Thyroid gland (tissue), 4 donors: ENCODE results near the gene MAB21L3. TPM values are rescaled to one million over a fixed set of nuclear protein-coding genes. Genes with fewer than 3 reads are reported as not detected.

ENCODE experiments used
- DNase-seq, 2 donors: peaks; one replicate each; pipeline ENCODE4 v3.0.0-alpha.2; 2019
- H3K27ac ChIP-seq, 3 donors: fragments of 200-600 bp; sonication (generic); 1 replicate in 2 of 3; 2 replicates in 1 of 3; pipeline ENCODE4 v1.5.1; 2016 to 2019; ENCODE audit warnings: mild to moderate bottlenecking in 1 of 3, moderate library complexity in 1 of 3
- H3K27me3 ChIP-seq: fragments of 200-600 bp; sonication (generic); one replicate; pipeline ENCODE4 v1.5.1; 2019
- H3K36me3 ChIP-seq, 2 donors: fragments of 200-600 bp; sonication (generic); one replicate each; pipeline ENCODE4 v1.5.1; 2016 to 2019
- H3K4me1 ChIP-seq, 2 donors: fragments of 200-600 bp; sonication (generic); one replicate each; pipeline ENCODE4 v1.5.1; 2017 to 2019
- H3K4me3 ChIP-seq, 3 donors: fragments of 200-600 bp; sonication (generic); replicated peaks in 1 of 3; 1 replicate in 2 of 3; 2 replicates in 1 of 3; pipeline ENCODE4 v1.5.1; 2016; ENCODE audit warnings: mild to moderate bottlenecking in 1 of 3
- H3K9me3 ChIP-seq: fragments of 200-600 bp; sonication (generic); one replicate; pipeline ENCODE4 v1.5.1; 2017
- POLR2A ChIP-seq, 2 donors: fragments of 450-650 bp; IDR thresholded peaks; one replicate each; pipeline ENCODE4 v1.6.1; 2017; ENCODE audit warnings: antibody characterized with exemption in 2 of 2, mild to moderate bottlenecking in 2 of 2, moderate library complexity in 1 of 2
- WGBS, 2 donors: methylation state at CpG; one replicate each; pipeline ENCODE4 v1.1.5; 2017; 5-methylcytosine and 5-hydroxymethylcytosine counted together
- intact Hi-C: fragments of 100-400 bp; cut with DNase I; formaldehyde crosslinking; loops from one replicate; pipeline ENCODE4 v1.15.1; 2023
- total RNA-seq, 4 donors: library from RNA; depleted of rRNA; stranded (reverse); fragments of >200 nt; gene quantifications; one replicate each; pipeline ENCODE4 v1.2.3, GENCODE V29; 2016
- TF ChIP-seq, protein P1 (sequence below), 6 experiments: fragments of 200-600 bp in 3 of 6; fragments of 450-650 bp in 3 of 6; sonication (generic) in 3 of 6; IDR thresholded peaks; one replicate each; pipeline ENCODE4 v1.5.1; 2016 to 2019; ENCODE audit warnings: antibody characterized with exemption in 6 of 6, mild to moderate bottlenecking in 2 of 6, inconsistent platforms in 1 of 6, moderate library complexity in 1 of 6

The MAB21L3 gene
- total RNA-seq, 4 donors from 2014 or later, result 0.34 to 0.89 (median 0.73) TPM

DNA sequence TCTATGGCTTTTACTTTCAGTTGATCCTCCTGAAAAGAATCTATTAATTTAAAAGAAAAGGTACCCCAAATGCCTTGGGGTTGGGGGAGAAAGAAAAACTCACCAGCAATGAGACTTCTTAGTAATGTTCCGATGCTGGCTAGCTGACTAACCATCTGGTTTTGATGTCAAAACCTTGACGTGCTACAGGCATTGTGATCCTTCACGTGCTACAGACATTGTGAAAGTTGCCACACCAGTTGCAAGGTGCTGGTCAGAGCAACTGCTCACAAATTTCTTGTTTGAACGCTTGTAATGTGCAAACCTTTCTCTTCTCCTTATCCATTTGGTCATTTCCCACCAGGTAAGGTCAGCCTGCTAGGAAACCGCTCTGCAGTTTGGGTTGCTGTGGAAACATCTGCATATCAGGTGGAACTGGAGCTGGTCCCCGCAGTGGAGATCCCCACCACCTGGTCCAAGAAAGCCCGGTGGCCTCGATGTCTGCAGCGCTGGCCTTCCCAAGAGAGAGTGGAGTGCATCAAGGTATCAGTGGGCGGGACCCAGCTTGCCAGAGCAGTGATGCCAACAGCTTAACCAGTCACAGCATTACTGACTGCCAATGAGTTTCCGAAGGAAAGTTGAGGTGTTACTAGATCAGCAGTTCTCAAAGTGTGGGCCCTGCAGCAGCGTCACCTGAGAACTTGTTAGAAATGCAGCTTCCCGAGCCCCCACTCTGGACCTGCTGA lies 16.1 kb downstream of the MAB21L3 start:
- TF ChIP-seq POLR2A (IDR thresholded peaks at IDR 0.05), result no peak
- TF ChIP-seq, protein P1, sequence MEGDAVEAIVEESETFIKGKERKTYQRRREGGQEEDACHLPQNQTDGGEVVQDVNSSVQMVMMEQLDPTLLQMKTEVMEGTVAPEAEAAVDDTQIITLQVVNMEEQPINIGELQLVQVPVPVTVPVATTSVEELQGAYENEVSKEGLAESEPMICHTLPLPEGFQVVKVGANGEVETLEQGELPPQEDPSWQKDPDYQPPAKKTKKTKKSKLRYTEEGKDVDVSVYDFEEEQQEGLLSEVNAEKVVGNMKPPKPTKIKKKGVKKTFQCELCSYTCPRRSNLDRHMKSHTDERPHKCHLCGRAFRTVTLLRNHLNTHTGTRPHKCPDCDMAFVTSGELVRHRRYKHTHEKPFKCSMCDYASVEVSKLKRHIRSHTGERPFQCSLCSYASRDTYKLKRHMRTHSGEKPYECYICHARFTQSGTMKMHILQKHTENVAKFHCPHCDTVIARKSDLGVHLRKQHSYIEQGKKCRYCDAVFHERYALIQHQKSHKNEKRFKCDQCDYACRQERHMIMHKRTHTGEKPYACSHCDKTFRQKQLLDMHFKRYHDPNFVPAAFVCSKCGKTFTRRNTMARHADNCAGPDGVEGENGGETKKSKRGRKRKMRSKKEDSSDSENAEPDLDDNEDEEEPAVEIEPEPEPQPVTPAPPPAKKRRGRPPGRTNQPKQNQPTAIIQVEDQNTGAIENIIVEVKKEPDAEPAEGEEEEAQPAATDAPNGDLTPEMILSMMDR (IDR thresholded peaks at IDR 0.05), result no peak
- no peaks in the 10 kb centered on the region for H3K9me3 ChIP-seq
- no peaks in the 10 kb centered on the region for H3K27me3 ChIP-seq
- H3K4me1 ChIP-seq, result peaks cover 9 to 16% of the 10 kb centered on the region in 2 donors
- H3K36me3 ChIP-seq, result no peaks in the 10 kb centered on the region
- intact Hi-C loops, result no loop called here
- no peak overlapping the region for H3K4me3 ChIP-seq
- 87 to 90% methylated on average over 12 to 13 of the region's 13 CpGs for WGBS, 2 donors
- no peak overlapping the region for H3K27ac ChIP-seq
- no peak for DNase-seq

DNA sequence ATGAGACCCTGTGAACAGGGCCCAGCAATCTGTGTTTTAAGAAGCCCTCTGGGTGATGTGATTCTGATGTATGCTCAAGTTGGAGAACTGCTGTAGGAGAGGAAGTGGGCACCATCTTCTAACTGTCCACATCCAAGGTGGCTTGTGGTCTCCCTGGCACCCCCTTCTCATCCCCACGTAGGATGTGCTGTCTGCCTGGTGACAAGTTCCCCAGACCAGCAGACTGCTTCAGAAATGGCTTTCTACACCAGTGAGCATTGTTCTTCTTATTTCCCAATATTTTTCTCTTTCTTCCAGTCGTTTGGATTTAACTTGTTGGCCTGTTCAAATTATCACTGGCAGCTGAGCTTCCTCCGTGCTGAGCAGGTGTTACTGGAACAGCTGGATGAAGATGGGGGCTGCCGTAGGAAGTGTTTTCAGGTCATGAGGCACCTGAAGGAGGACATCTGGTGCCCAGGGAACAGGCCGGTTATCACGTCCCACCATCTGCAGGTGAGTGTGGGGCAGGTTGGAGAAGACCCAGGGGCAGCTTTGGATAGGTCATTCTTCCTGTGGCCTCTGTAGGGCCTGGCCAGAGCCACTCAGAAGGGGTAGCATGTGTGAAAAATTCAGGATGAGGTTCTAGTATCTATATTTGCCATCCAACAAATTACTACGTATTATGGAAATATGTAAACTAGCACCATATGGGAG lies 16.8 kb downstream of the MAB21L3 start:
- intact Hi-C loops, result no loop called here
- H3K4me3 ChIP-seq, result no peak overlapping the region
- 84 to 88% methylated on average over 7 of the region's 7 CpGs for WGBS, 2 donors
- H3K36me3 ChIP-seq, result no peaks in the 10 kb centered on the region
- DNase-seq, result no peak
- H3K27ac ChIP-seq, result no peak overlapping the region
- no peak for TF ChIP-seq POLR2A (IDR thresholded peaks at IDR 0.05)
- TF ChIP-seq, protein P1 (IDR thresholded peaks at IDR 0.05), result no peak
- no peaks in the 10 kb centered on the region for H3K27me3 ChIP-seq
- H3K4me1 ChIP-seq, result peaks cover 4 to 10% of the 10 kb centered on the region in 2 donors
- H3K9me3 ChIP-seq, result no peaks in the 10 kb centered on the region

DNA sequence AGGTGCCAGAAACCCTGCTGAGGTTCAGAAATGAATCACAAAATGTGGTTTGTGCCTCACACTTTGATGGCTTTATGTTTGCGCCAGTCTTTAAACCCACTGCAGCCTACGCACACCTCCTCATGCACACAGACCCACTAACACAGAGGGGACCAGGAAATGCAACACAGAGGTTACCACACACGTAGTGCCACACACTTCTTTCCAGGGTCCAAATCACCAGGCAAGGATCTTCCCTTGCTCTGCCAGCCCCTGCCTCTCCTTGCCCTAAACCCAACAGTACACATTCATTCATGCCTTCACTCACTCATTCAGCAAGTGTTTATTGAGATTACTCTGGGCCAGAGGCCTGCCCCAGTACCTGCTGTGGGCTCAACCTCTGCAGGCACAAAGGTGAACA lies 17.5 kb downstream of the MAB21L3 start:
- H3K36me3 ChIP-seq, result no peaks in the 10 kb centered on the region
- no peak for DNase-seq
- 93 to 100% methylated on average over 3 of the region's 3 CpGs for WGBS, 2 donors
- H3K27ac ChIP-seq, result no peak overlapping the region
- H3K27me3 ChIP-seq, result no peaks in the 10 kb centered on the region
- intact Hi-C loops, result no loop called here
- peaks cover 0 to 4% of the 10 kb centered on the region in 2 donors for H3K4me1 ChIP-seq
- H3K9me3 ChIP-seq, result no peaks in the 10 kb centered on the region
- TF ChIP-seq, protein P1 (IDR thresholded peaks at IDR 0.05), result no peak
- TF ChIP-seq POLR2A (IDR thresholded peaks at IDR 0.05), result no peak
- H3K4me3 ChIP-seq, result no peak overlapping the region

DNA sequence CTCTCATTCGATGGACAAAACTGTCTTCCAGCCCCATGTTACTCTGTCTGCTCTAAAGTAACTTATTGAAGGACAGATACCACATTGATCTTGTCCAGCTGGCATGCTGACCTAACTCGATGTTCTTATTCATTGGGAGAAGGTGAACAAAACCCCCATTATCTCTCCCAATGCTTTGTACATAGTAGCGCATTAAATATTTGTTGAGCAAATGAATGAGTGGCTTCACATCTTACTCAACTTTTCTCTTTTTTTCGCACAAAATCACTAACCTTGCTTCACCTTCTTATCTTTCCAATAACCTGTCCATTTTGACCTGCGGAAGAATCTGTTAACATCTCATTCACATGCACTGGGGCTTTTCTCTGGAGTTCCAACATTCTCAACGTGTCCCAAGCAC lies 18.3 kb downstream of the MAB21L3 start:
- TF ChIP-seq POLR2A (IDR thresholded peaks at IDR 0.05), result no peak
- TF ChIP-seq, protein P1 (IDR thresholded peaks at IDR 0.05), result no peak
- DNase-seq, result no peak
- Histone ChIP-seq H3K36me3 (no peaks in the 10 kb centered on the region), H3K4me3 (no peak overlapping the region), H3K9me3 (no peaks in the 10 kb centered on the region), H3K4me1 (no peaks in the 10 kb centered on the region), H3K27ac (no peak overlapping the region), H3K27me3 (no peaks in the 10 kb centered on the region)
- intact Hi-C loops, result no loop called here
- 87 to 89% methylated on average over 6 of the region's 6 CpGs for WGBS, 2 donors

DNA sequence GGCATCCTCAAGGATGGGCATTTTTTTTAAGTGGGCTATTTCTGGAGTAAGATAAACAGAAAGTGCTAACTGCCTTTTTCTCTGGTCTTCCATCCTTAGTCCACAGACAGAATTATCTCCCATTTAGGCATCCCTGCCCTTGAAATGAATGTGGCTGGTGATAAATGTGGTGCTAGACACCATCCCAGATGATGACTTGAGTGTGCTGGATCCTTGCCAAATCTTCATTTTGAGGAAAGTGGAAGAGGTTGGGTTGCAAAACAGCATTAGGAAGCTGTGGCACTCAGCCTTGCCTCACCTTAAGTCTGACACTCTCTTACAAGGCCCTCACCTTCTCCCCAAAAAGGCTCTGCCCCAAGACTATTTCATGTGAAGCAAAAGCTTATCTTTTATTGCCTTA lies 19.2 kb downstream of the MAB21L3 start:
- no peaks in the 10 kb centered on the region for H3K36me3 ChIP-seq
- H3K9me3 ChIP-seq, result no peaks in the 10 kb centered on the region
- intact Hi-C loops, result loop anchor here (5.0 kb wide), 1 partner anchor 367 kb away; no protein-coding TSS in a partner anchor
- H3K4me3 ChIP-seq, result no peak overlapping the region
- no peaks in the 10 kb centered on the region for H3K4me1 ChIP-seq
- TF ChIP-seq, protein P1 (IDR thresholded peaks at IDR 0.05), result no peak
- TF ChIP-seq POLR2A (IDR thresholded peaks at IDR 0.05), result no peak
- no peak overlapping the region for H3K27ac ChIP-seq
- no peak for DNase-seq
- H3K27me3 ChIP-seq, result no peaks in the 10 kb centered on the region
